Hepatocyte (in vitro differentiated cells): ENCODE data around the gene DBT. TPM values are rescaled to one million over a fixed set of nuclear protein-coding genes. Genes with fewer than 3 reads are reported as not detected.

Experiments
- DNase-seq: peaks from one replicate; pipeline ENCODE4 v3.0.0-alpha.2; 2016; ENCODE audit warnings: low spot score
- H2AFZ ChIP-seq: fragments of 200-600 bp; sonication (generic); 2 replicates; pipeline ENCODE4 v1.6.0; 2016; ENCODE audit warnings: antibody characterized with exemption, mild to moderate bottlenecking
- H3K27ac ChIP-seq: fragments of 200-600 bp; sonication (generic); 2 replicates; pipeline ENCODE4 v1.5.1; 2016; ENCODE audit warnings: mild to moderate bottlenecking
- H3K27me3 ChIP-seq: fragments of 200-600 bp; sonication (generic); 2 replicates; pipeline ENCODE4 v1.6.1; 2016
- H3K36me3 ChIP-seq: fragments of 200-600 bp; sonication (generic); replicated peaks from 2 replicates; pipeline ENCODE4 v1.5.1; 2016; ENCODE audit warnings: low read depth; ENCODE audit not compliant: insufficient read depth
- H3K4me1 ChIP-seq: fragments of 200-600 bp; sonication (generic); 2 replicates; pipeline ENCODE4 v1.5.1; 2016; ENCODE audit warnings: mild to moderate bottlenecking, moderate library complexity; ENCODE audit not compliant: insufficient read depth
- H3K4me2 ChIP-seq: fragments of 200-600 bp; sonication (generic); 2 replicates; pipeline ENCODE4 v1.6.0; 2016
- H3K4me3 ChIP-seq: fragments of 200-600 bp; sonication (generic); 2 replicates; pipeline ENCODE4 v1.5.1; 2016; ENCODE audit warnings: mild to moderate bottlenecking
- H3K79me2 ChIP-seq: fragments of 200-600 bp; sonication (generic); 2 replicates; pipeline ENCODE4 v1.6.0; 2017; ENCODE audit warnings: mild to moderate bottlenecking
- H3K9me2 ChIP-seq: fragments of 200-600 bp; sonication (generic); replicated peaks from 2 replicates; pipeline ENCODE4 v1.6.0; 2017; ENCODE audit warnings: mild to moderate bottlenecking; ENCODE audit not compliant: insufficient read depth
- H3K9me3 ChIP-seq: fragments of 200-600 bp; sonication (generic); 2 replicates; pipeline ENCODE4 v1.5.1; 2016; ENCODE audit warnings: low read depth, mild to moderate bottlenecking
- H4K20me1 ChIP-seq: fragments of 200-600 bp; sonication (generic); 2 replicates; pipeline ENCODE4 v1.6.0; 2016; ENCODE audit warnings: mild to moderate bottlenecking; ENCODE audit not compliant: insufficient read depth, poor library complexity, severe bottlenecking
- CTCF ChIP-seq: fragments of 200-600 bp; sonication (generic); IDR thresholded peaks from 2 replicates; pipeline ENCODE4 v1.5.1; 2016; ENCODE audit warnings: antibody characterized with exemption, mild to moderate bottlenecking; ENCODE audit not compliant: poor library complexity
- EZH2 ChIP-seq: fragments of 200-600 bp; sonication (generic); IDR thresholded peaks from 2 replicates; pipeline ENCODE4 v1.6.1; 2016; ENCODE audit warnings: antibody characterized with exemption, mild to moderate bottlenecking, borderline replicate concordance
- EZH2phosphoT487 ChIP-seq: fragments of 200-600 bp; sonication (generic); IDR thresholded peaks from one replicate; pipeline ENCODE4 v1.6.1; 2018; ENCODE audit warnings: antibody characterized with exemption, mild to moderate bottlenecking, low read depth, moderate library complexity; ENCODE audit not compliant: unreplicated experiment, severe bottlenecking
- WGBS: methylation state at CpG from one replicate; pipeline ENCODE4 v1.1.6; 2016; ENCODE audit warnings: low lambda C conversion rate; ENCODE audit errors: missing lambda C conversion rate; 5-methylcytosine and 5-hydroxymethylcytosine counted together
- polyA plus RNA-seq: library from polyadenylated mRNA; unstranded; fragments of >200 nt; fragmentation: Nextera tagmentation; extraction: Ambion mirVana; gene quantifications from 2 replicates; pipeline ENCODE4 v1.2.1, GENCODE V29; 2016
- total RNA-seq: library from RNA; depleted of rRNA; stranded (reverse); fragments of >200 nt; gene quantifications from 2 replicates; pipeline ENCODE4 v1.2.3, GENCODE V29; 2014

DBT gene
- total and polyA plus RNA-seq, 2 experiments from 2014 or later = 9.2 to 11.8 TPM

DNA sequence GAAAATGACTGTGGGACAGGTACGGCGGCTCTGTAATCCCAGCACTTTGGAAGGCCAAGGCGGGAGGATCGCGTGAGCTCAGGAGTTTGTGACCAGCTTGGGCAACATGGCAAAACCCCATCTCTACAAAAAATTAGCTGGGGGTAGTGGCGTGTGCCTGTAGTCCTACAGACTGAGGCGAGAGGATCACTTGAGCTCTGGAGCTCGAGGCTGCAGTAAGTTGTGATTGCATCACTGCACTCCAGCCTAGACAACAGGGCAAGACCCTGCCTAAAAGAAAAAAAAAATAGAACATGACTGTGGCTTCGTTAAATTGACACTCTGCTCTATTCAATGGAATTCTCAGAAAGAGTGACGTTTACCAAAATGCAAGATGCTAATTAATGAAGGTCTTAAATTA lies 3.9 kb upstream of the DBT start:
- H3K27me3 ChIP-seq = no peaks in the 10 kb centered on the region
- no peaks in the 10 kb centered on the region for H3K9me2 ChIP-seq
- DNase-seq = no peak
- no peaks in the 10 kb centered on the region for H4K20me1 ChIP-seq
- H3K4me1 ChIP-seq = peaks cover 3% of the 10 kb centered on the region
- 64% methylated on average over 10 of the region's 10 CpGs for WGBS
- no peaks in the 10 kb centered on the region for H3K36me3 ChIP-seq
- no peak overlapping the region for H3K4me2 ChIP-seq
- H3K79me2 ChIP-seq = peaks cover 7% of the 10 kb centered on the region
- no peak for TF ChIP-seq EZH2
- no peak for TF ChIP-seq CTCF
- no peak for TF ChIP-seq EZH2phosphoT487
- H3K27ac ChIP-seq = no peak overlapping the region
- no peak overlapping the region for H2AFZ ChIP-seq
- H3K4me3 ChIP-seq = no peak overlapping the region
- no peaks in the 10 kb centered on the region for H3K9me3 ChIP-seq

DNA sequence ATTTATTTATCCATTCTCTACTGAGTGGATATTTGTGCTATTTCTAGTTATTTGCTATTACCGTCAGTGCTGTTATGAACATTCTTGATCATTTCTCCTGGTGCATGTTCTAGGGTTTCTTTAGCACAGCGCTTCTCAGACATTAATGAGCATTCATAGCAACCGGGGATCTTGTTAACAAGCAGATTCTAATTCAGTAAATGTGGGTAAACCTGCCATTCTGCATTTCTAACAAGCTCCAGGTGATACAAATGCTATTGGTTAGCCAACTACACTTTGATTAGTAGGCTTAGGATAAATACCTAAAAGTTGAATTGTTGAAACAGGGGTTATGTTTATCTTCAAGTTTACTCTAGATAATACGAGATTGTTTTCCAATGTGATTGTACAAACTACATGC lies 3.3 kb upstream of the DBT start:
- no peak overlapping the region for H3K4me2 ChIP-seq
- no peaks in the 10 kb centered on the region for H3K9me3 ChIP-seq
- no peaks in the 10 kb centered on the region for H3K27me3 ChIP-seq
- WGBS = 56% methylated on average over 4 of the region's 4 CpGs
- no peaks in the 10 kb centered on the region for H3K9me2 ChIP-seq
- no peak overlapping the region for H3K4me3 ChIP-seq
- peaks cover 7% of the 10 kb centered on the region for H3K4me1 ChIP-seq
- no peaks in the 10 kb centered on the region for H4K20me1 ChIP-seq
- H3K79me2 ChIP-seq = peaks cover 14% of the 10 kb centered on the region
- TF ChIP-seq CTCF = no peak
- no peak for TF ChIP-seq EZH2
- TF ChIP-seq EZH2phosphoT487 = no peak
- H3K27ac ChIP-seq = no peak overlapping the region
- no peak for DNase-seq
- no peak overlapping the region for H2AFZ ChIP-seq
- no peaks in the 10 kb centered on the region for H3K36me3 ChIP-seq

DNA sequence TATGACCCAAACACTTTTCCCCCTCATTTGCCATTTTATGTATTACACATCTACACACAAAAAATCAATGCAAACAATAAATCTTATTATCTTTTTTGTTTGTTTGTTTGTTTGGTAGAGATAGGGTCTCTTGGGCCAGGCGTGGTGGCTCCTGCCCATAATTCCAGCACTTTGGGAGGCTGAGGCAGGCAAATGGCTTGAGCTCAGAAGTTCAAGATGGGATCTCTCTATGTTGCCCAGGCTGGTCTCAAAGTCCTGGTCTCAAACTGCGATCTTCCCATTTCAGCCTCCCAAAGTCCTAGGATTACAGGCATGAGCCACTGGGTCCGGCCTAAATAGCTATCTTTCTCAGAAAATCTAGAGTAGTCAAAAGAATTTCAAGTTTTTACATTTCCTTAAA lies 1.2 kb upstream of the DBT start:
- H3K36me3 ChIP-seq = no peaks in the 10 kb centered on the region
- no peak for DNase-seq
- H4K20me1 ChIP-seq = no peaks in the 10 kb centered on the region
- no peaks in the 10 kb centered on the region for H3K9me3 ChIP-seq
- WGBS = 99% methylated on average over 3 of the region's 3 CpGs
- H3K4me1 ChIP-seq = peaks cover 7% of the 10 kb centered on the region
- H3K9me2 ChIP-seq = no peaks in the 10 kb centered on the region
- H2AFZ ChIP-seq = no peak overlapping the region
- no peaks in the 10 kb centered on the region for H3K27me3 ChIP-seq
- peak overlapping the region; percentile 57 for H3K27ac ChIP-seq
- TF ChIP-seq EZH2 (no peak), CTCF (no peak), EZH2phosphoT487 (no peak)
- H3K79me2 ChIP-seq = peaks cover 33% of the 10 kb centered on the region
- H3K4me2 ChIP-seq = peak overlapping the region; percentile 66
- no peak overlapping the region for H3K4me3 ChIP-seq

GRCh38 chr1:100250264-100250663 lies 630 bp upstream of the DBT start:
- peak overlapping the region; percentile 10 for H3K4me3 ChIP-seq
- peaks cover 39% of the 10 kb centered on the region for H3K79me2 ChIP-seq
- peaks cover 7% of the 10 kb centered on the region for H3K4me1 ChIP-seq
- H3K27ac ChIP-seq = peak overlapping the region; percentile 57
- H4K20me1 ChIP-seq = no peaks in the 10 kb centered on the region
- H3K4me2 ChIP-seq = peak overlapping the region; percentile 66
- no peak for DNase-seq
- no peaks in the 10 kb centered on the region for H3K36me3 ChIP-seq
- H3K9me2 ChIP-seq = no peaks in the 10 kb centered on the region
- H3K9me3 ChIP-seq = no peaks in the 10 kb centered on the region
- peak overlapping the region; percentile 37 for H2AFZ ChIP-seq
- H3K27me3 ChIP-seq = no peaks in the 10 kb centered on the region
- TF ChIP-seq EZH2 (no peak), EZH2phosphoT487 (no peak), CTCF (no peak)
- WGBS = 3% methylated on average over 1 of the region's 1 CpG
